Gastroesophageal sphincter (tissue), 4 donors: ENCODE measurements around the gene HSD11B2. TPM values are rescaled to one million over a fixed set of nuclear protein-coding genes. Genes with fewer than 3 reads are reported as not detected.

Experiments
- ATAC-seq: fragments of 150-250 bp; one replicate; pipeline ENCODE4 v1.9.1; 2016; ENCODE audit warnings: mild to moderate bottlenecking, moderate library complexity
- H3K27ac ChIP-seq, 4 donors: fragments of 200-600 bp; sonication (generic) in 3 of 4; 1 replicate in 3 of 4; 2 replicates in 1 of 4; pipeline ENCODE4 v1.5.1; 2016 to 2019
- H3K27me3 ChIP-seq: fragments of 200-600 bp; sonication (generic); one replicate; pipeline ENCODE4 v1.5.1; 2019
- H3K36me3 ChIP-seq, 2 donors: fragments of 200-600 bp; sonication (generic); one replicate each; pipeline ENCODE4 v1.5.1; 2019; ENCODE audit warnings: control low read depth in 1 of 2
- H3K4me1 ChIP-seq, 3 donors: fragments of 200-600 bp; sonication (generic); 1 replicate in 2 of 3; 2 replicates in 1 of 3; pipeline ENCODE4 v1.5.1; 2016 to 2019; ENCODE audit warnings: control low read depth in 2 of 3
- H3K4me3 ChIP-seq, 2 donors: fragments of 200-600 bp; sonication (generic); one replicate each; pipeline ENCODE4 v1.5.1; 2019; ENCODE audit warnings: mild to moderate bottlenecking in 1 of 2, moderate library complexity in 1 of 2
- H3K9me3 ChIP-seq, 3 donors: fragments of 200-600 bp; sonication (generic); one replicate each; pipeline ENCODE4 v1.5.1; 2017 to 2019; ENCODE audit warnings: control low read depth in 2 of 3
- EP300 ChIP-seq: sonication (generic); formaldehyde crosslinking; IDR thresholded peaks from one replicate; pipeline ENCODE4 v1.6.1; 2017; ENCODE audit warnings: antibody characterized with exemption, mild to moderate bottlenecking
- POLR2A ChIP-seq, 2 donors: fragments of 450-650 bp; IDR thresholded peaks; one replicate each; pipeline ENCODE4 v1.6.1; 2017; ENCODE audit warnings: antibody characterized with exemption in 2 of 2, mild to moderate bottlenecking in 2 of 2, moderate library complexity in 1 of 2
- POLR2AphosphoS5 ChIP-seq: sonication (generic); formaldehyde crosslinking; IDR thresholded peaks from one replicate; pipeline ENCODE4 v1.6.1; 2017; ENCODE audit warnings: antibody characterized with exemption
- WGBS, 2 donors: methylation state at CpG; one replicate each; pipeline ENCODE4 v1.1.5; 2018; ENCODE audit warnings: low coverage in 1 of 2; 5-methylcytosine and 5-hydroxymethylcytosine counted together
- total RNA-seq, 4 donors: library from RNA; depleted of rRNA; stranded (reverse); fragments of >200 nt; gene quantifications; one replicate each; pipeline ENCODE4 v1.1.0, GENCODE V29; 2016
- TF ChIP-seq, protein P1 (sequence below), 4 experiments: fragments of 200-600 bp in 2 of 4; fragments of 450-650 bp in 2 of 4; sonication (generic) in 1 of 4; IDR thresholded peaks; one replicate each; pipeline ENCODE4 v1.5.1; 2017 to 2019; ENCODE audit warnings: antibody characterized with exemption in 4 of 4, mild to moderate bottlenecking in 2 of 4, moderate library complexity in 2 of 4

Gene HSD11B2
- total RNA-seq, 4 donors from 2014 or later, result 0.19 to 2.1 (median 0.27) TPM; not detected in 1

DNA sequence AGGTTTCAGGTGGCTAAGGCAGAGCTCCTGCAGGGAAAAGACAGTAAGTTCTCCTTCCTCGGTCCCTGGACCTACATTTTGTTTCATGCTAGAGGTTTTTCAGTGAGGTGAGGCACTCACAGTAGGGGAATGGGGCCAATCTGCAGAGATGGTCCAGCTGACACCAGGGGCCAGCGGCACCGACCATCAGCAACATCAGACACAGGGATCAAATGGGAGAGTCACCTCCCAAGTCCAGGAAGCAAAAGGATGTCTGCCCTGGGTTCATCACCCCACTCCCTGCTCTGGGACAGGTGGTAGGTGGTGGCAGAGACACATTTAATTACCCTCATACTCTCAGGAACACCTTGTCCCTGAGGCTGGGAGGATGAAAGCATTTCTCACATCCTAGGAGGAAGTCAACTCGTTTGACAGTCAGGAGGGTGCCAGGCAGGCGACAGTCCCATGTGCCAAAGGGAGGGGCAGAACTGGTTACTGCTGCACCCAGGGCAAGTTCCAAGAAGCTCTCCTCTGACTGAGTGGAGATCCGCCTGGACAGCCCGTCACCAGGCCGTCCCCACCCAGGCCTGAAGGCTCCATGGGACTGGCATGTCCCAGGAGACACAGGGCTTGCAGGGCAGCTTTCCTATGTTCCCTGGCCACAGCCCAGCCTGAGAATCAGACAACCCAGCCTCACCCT is 30.8 kb downstream of the HSD11B2 start:
- Histone ChIP-seq H3K4me1 (peaks cover 3 to 98% (median 65%) of the 10 kb centered on the region in 3 donors), H3K9me3 (no peaks in the 10 kb centered on the region), H3K27ac (peak overlapping the region in 1 of 4 donors; percentile 0), H3K4me3 (no peak overlapping the region), H3K36me3 (peaks cover 0 to 13% of the 10 kb centered on the region in 2 donors), H3K27me3 (no peaks in the 10 kb centered on the region)
- TF ChIP-seq, protein P1, sequence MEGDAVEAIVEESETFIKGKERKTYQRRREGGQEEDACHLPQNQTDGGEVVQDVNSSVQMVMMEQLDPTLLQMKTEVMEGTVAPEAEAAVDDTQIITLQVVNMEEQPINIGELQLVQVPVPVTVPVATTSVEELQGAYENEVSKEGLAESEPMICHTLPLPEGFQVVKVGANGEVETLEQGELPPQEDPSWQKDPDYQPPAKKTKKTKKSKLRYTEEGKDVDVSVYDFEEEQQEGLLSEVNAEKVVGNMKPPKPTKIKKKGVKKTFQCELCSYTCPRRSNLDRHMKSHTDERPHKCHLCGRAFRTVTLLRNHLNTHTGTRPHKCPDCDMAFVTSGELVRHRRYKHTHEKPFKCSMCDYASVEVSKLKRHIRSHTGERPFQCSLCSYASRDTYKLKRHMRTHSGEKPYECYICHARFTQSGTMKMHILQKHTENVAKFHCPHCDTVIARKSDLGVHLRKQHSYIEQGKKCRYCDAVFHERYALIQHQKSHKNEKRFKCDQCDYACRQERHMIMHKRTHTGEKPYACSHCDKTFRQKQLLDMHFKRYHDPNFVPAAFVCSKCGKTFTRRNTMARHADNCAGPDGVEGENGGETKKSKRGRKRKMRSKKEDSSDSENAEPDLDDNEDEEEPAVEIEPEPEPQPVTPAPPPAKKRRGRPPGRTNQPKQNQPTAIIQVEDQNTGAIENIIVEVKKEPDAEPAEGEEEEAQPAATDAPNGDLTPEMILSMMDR (IDR thresholded peaks at IDR 0.05), result no peak
- 17 to 83% methylated on average over 1 of the region's 8 CpGs for WGBS, 2 donors
- ATAC-seq, result no peak

DNA sequence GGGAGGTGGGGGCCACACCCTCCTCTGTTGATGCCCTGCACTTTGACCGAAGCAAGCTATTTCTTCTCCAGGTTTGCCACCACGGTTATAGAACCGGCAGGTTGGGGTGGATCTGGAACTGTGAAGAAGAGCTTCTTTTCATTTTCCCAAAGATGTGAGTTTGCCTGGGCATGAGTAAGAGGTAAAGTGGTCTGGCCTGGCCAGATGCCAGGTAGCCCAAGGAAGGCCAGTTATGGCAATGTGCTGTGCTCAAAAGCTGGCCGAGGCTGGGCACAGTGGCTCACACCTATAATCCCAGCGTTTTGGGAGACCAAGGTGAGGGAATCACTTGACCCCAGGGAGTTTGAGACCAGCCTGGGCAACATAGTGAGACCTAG is 31.3 kb downstream of the HSD11B2 start:
- Histone ChIP-seq H3K4me1 (peaks cover 3 to 94% (median 59%) of the 10 kb centered on the region in 3 donors), H3K27ac (no peak overlapping the region), H3K9me3 (no peaks in the 10 kb centered on the region), H3K36me3 (peaks cover 0 to 13% of the 10 kb centered on the region in 2 donors), H3K27me3 (no peaks in the 10 kb centered on the region), H3K4me3 (no peak overlapping the region)
- TF ChIP-seq, protein P1 (IDR thresholded peaks at IDR 0.05), result no peak
- TF ChIP-seq POLR2AphosphoS5 (no peak), POLR2A (IDR thresholded peaks at IDR 0.05) (no peak), EP300 (no peak)
- no peak for ATAC-seq
- 100% methylated on average over 1 of the region's 5 CpGs; no CpG with 5 or more reads in 1 of the 2 donors for WGBS, 2 donors

DNA sequence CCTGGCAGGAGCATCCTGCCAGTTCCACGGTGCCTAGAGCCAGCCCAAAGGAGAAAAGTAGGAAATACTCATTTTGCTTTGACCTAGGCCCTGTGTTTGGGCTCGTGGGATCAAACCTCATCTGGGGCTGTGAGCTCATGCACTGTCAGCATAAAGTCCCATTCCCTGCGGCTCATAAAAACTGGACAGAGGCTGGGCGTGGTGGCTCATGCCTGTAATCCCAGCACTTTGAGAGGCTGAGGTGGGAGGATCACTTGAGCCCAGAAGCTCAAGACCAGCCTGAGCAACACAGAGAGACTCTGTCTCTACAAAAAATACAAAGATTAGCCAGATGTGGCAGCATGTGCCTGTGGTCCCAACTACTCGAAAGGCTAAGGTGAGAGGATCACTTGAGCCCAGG is 32.1 kb downstream of the HSD11B2 start:
- Histone ChIP-seq H3K4me3 (no peak overlapping the region), H3K36me3 (peaks cover 0 to 13% of the 10 kb centered on the region in 2 donors), H3K4me1 (peaks cover 3 to 86% (median 52%) of the 10 kb centered on the region in 3 donors), H3K27me3 (no peaks in the 10 kb centered on the region), H3K27ac (no peak overlapping the region), H3K9me3 (no peaks in the 10 kb centered on the region)
- TF ChIP-seq POLR2A (IDR thresholded peaks at IDR 0.05), result no peak
- no peak for TF ChIP-seq POLR2AphosphoS5
- no peak for TF ChIP-seq EP300
- TF ChIP-seq, protein P1 (IDR thresholded peaks at IDR 0.05), result no peak
- 40 to 56% methylated on average over 1 to 3 of the region's 5 CpGs for WGBS, 2 donors
- ATAC-seq, result no peak

DNA sequence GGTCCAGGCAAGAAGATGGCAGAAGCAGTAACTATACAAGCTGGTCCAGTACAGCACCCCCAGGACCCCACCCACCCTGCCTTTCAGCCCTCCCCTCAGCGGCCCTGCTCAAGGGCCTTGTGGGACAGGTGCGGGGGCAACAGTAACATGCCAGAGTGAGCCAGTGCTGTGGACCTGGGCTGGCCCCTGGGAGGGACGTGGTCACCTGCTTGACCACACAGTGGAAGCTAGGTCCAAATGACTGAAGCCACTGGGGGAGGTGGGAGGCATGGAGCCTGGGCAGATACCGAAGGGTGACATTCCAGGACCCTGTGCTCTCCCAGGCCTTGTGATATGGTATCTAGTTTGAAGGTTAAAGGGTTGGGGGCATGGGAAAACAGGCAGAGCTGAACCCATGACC is 32.8 kb downstream of the HSD11B2 start:
- Histone ChIP-seq H3K36me3 (peaks cover 0 to 13% of the 10 kb centered on the region in 2 donors), H3K27ac (no peak overlapping the region), H3K9me3 (no peaks in the 10 kb centered on the region), H3K4me1 (peaks cover 3 to 80% (median 45%) of the 10 kb centered on the region in 3 donors), H3K27me3 (no peaks in the 10 kb centered on the region), H3K4me3 (no peak overlapping the region)
- WGBS, 2 donors, result 80 to 100% methylated on average over 1 of the region's 4 CpGs
- no peak for ATAC-seq
- TF ChIP-seq POLR2A (IDR thresholded peaks at IDR 0.05), result no peak
- TF ChIP-seq, protein P1 (IDR thresholded peaks at IDR 0.05), result no peak
- no peak for TF ChIP-seq EP300
- no peak for TF ChIP-seq POLR2AphosphoS5

DNA sequence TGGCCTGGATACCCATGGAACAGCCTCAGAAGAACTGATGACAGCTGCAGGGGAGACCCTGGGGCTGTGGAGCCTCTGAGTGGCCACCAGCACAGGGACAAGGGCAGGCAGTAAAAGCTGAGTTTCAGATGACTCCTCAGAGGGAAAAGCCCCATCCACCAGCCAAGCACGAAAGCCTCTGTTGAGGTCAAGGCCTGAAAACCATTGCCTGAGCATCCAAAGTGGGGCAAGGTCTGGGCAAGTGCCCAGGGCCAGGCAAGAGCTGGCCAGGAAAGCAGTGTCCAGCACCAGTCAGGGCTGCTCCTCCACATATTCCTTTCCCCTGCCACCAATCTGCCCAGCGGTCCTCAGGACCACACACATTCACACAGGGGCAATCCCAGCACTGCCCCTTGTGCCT is 33.6 kb downstream of the HSD11B2 start:
- H3K36me3 ChIP-seq, result peaks cover 0 to 13% of the 10 kb centered on the region in 2 donors
- H3K27me3 ChIP-seq, result no peaks in the 10 kb centered on the region
- no peak overlapping the region for H3K4me3 ChIP-seq
- peaks cover 3 to 71% (median 36%) of the 10 kb centered on the region in 3 donors for H3K4me1 ChIP-seq
- no peaks in the 10 kb centered on the region for H3K9me3 ChIP-seq
- WGBS, 2 donors, result 60% methylated on average over 1 of the region's 2 CpGs; no CpG with 5 or more reads in 1 of the 2 donors
- no peak for TF ChIP-seq EP300
- TF ChIP-seq, protein P1 (IDR thresholded peaks at IDR 0.05), result no peak
- no peak overlapping the region for H3K27ac ChIP-seq
- no peak for ATAC-seq
